Endodermal cell (in vitro differentiated cells): ENCODE data around the gene TUBB4A. TPM values are rescaled to one million over a fixed set of nuclear protein-coding genes. Genes with fewer than 3 reads are reported as not detected.

ENCODE experiments used
- DNase-seq: peaks from one replicate; pipeline ENCODE4 v3.0.0-alpha.2; 2017
- H3K27ac ChIP-seq: 2 replicates; pipeline ENCODE4 v1.5.1; 2013; ENCODE audit warnings: mild to moderate bottlenecking, low read depth, low read length, moderate library complexity
- H3K27me3 ChIP-seq: 2 replicates; pipeline ENCODE4 v1.6.1; 2013; ENCODE audit warnings: mild to moderate bottlenecking, low read length, moderate library complexity; ENCODE audit not compliant: insufficient read depth, control insufficient read depth, poor library complexity, severe bottlenecking
- H3K36me3 ChIP-seq: 2 replicates; pipeline ENCODE4 v1.7.0; 2013; ENCODE audit warnings: mild to moderate bottlenecking, low read length, moderate library complexity; ENCODE audit not compliant: control insufficient read depth, insufficient read depth
- H3K4me1 ChIP-seq: one replicate; pipeline ENCODE4 v1.7.0; 2013; ENCODE audit warnings: low read length; ENCODE audit not compliant: control insufficient read depth, insufficient read depth
- H3K4me3 ChIP-seq: 2 replicates; pipeline ENCODE4 v1.5.1; 2013; ENCODE audit warnings: mild to moderate bottlenecking, low read length, moderate library complexity
- H3K9ac ChIP-seq: 2 replicates; pipeline ENCODE4 v1.6.1; 2013; ENCODE audit warnings: mild to moderate bottlenecking, low read length, moderate library complexity; ENCODE audit not compliant: poor library complexity, severe bottlenecking; ENCODE audit errors: extremely low read depth
- H3K9me3 ChIP-seq: 2 replicates; pipeline ENCODE4 v1.6.1; 2013; ENCODE audit warnings: mild to moderate bottlenecking, low read length, moderate library complexity; ENCODE audit not compliant: control insufficient read depth
- H3K27ac Mint-ChIP-seq: 2 replicates; pipeline ENCODE4 v1.8.0; 2020; ENCODE audit warnings: mixed read lengths
- H3K27me3 Mint-ChIP-seq: 2 replicates; pipeline ENCODE4 v1.8.0; 2021; ENCODE audit warnings: mild to moderate bottlenecking, mixed read lengths; ENCODE audit not compliant: insufficient read depth
- H3K36me3 Mint-ChIP-seq: 2 replicates; pipeline ENCODE4 v1.8.0; 2020; ENCODE audit warnings: low read depth, mixed read lengths
- H3K4me1 Mint-ChIP-seq: 2 replicates; pipeline ENCODE4 v1.8.0; 2020; ENCODE audit warnings: mixed read lengths
- H3K4me3 Mint-ChIP-seq: 2 replicates; pipeline ENCODE4 v1.8.0; 2020; ENCODE audit warnings: mild to moderate bottlenecking, moderate library complexity, mixed read lengths
- H3K9me3 Mint-ChIP-seq: 2 replicates; pipeline ENCODE4 v1.8.0; 2020; ENCODE audit warnings: mild to moderate bottlenecking, mixed read lengths
- CTCF ChIP-seq: fragments of 200-600 bp; sonication (generic); conservative IDR thresholded peaks from 2 replicates; pipeline ENCODE4 v1.5.0; 2021; ENCODE audit warnings: antibody characterized with exemption, mild to moderate bottlenecking
- WGBS, 2 experiments: methylation state at CpG; one replicate each; pipeline versions ENCODE4 v1.1.5 to v1.1.7; 2013; ENCODE audit warnings: missing lambda C conversion rate in 2 of 2, mixed read lengths in 1 of 2; ENCODE audit not compliant: insufficient coverage in 1 of 2, insufficient read length in 1 of 2; 5-methylcytosine and 5-hydroxymethylcytosine counted together
- total RNA-seq, 2 donors: library from RNA; stranded (reverse); fragmentation: NEBNext Ultra II Directional in 1 of 2; extraction: Animal tissue kit (Norgen Biotek cat#: 25700) in 1 of 2; gene quantifications; 2 replicates in 1 of 2; 3 replicates in 1 of 2; pipeline ENCODE4 v1.2.1, GENCODE V29; 2021

TUBB4A gene
- total RNA-seq, 2 donors from 2014 or later = 5.2 to 7.5 TPM

- H3K36me3 ChIP-seq = no peaks in the 10 kb centered on the region
- H3K27me3 ChIP-seq = peaks cover 38% of the 10 kb centered on the region
- H3K9me3 Mint-ChIP-seq = no peaks in the 10 kb centered on the region
- H3K27ac Mint-ChIP-seq = no peak overlapping the region
- H3K9me3 ChIP-seq = no peaks in the 10 kb centered on the region
- H3K27ac ChIP-seq = no peak overlapping the region
- H3K4me3 Mint-ChIP-seq = no peak overlapping the region
- TF ChIP-seq CTCF = no peak
- H3K4me1 Mint-ChIP-seq = peaks cover 3% of the 10 kb centered on the region
- peaks cover 45% of the 10 kb centered on the region for H3K27me3 Mint-ChIP-seq
- WGBS, 2 experiments = 93 to 94% methylated on average over 4 to 8 of the region's 9 CpGs
- no peaks in the 10 kb centered on the region for H3K4me1 ChIP-seq
- H3K9ac ChIP-seq = no peak overlapping the region
- no peak for DNase-seq
- H3K4me3 ChIP-seq = no peak overlapping the region
- no peaks in the 10 kb centered on the region for H3K36me3 Mint-ChIP-seq
Observed at GRCh38 chr19:6503407-6504201, 1.5 kb upstream of the TUBB4A start.

GRCh38 chr19:6500837-6501739, 1.0 kb downstream of the TUBB4A start:
- Mint-ChIP-seq H3K9me3 (no peaks in the 10 kb centered on the region), H3K4me1 (peaks cover 3% of the 10 kb centered on the region), H3K27me3 (peaks cover 45% of the 10 kb centered on the region), H3K36me3 (no peaks in the 10 kb centered on the region), H3K27ac (no peak overlapping the region), H3K4me3 (peak overlapping the region; percentile 65)
- peak; percentile 55 for DNase-seq
- WGBS, 2 experiments = 81 to 94% methylated on average over 7 to 22 of the region's 24 CpGs
- Histone ChIP-seq H3K27me3 (peaks cover 38% of the 10 kb centered on the region), H3K9ac (no peak overlapping the region), H3K36me3 (no peaks in the 10 kb centered on the region), H3K9me3 (no peaks in the 10 kb centered on the region), H3K4me3 (no peak overlapping the region), H3K27ac (no peak overlapping the region), H3K4me1 (no peaks in the 10 kb centered on the region)
- TF ChIP-seq CTCF = no peak

GRCh38 chr19:6499052-6499790, 2.9 kb downstream of the TUBB4A start:
- Histone ChIP-seq H3K4me3 (no peak overlapping the region), H3K36me3 (no peaks in the 10 kb centered on the region), H3K27ac (no peak overlapping the region), H3K27me3 (peaks cover 38% of the 10 kb centered on the region), H3K4me1 (no peaks in the 10 kb centered on the region), H3K9me3 (no peaks in the 10 kb centered on the region), H3K9ac (no peak overlapping the region)
- 86 to 87% methylated on average over 11 to 17 of the region's 17 CpGs for WGBS, 2 experiments
- H3K36me3 Mint-ChIP-seq = no peaks in the 10 kb centered on the region
- H3K4me1 Mint-ChIP-seq = peaks cover 3% of the 10 kb centered on the region
- peaks cover 45% of the 10 kb centered on the region for H3K27me3 Mint-ChIP-seq
- H3K4me3 Mint-ChIP-seq = no peak overlapping the region
- H3K9me3 Mint-ChIP-seq = no peaks in the 10 kb centered on the region
- DNase-seq = no peak
- no peak overlapping the region for H3K27ac Mint-ChIP-seq
- no peak for TF ChIP-seq CTCF
